ENCODE measurements around the gene MYO5B.

Gene MYO5B

DNA sequence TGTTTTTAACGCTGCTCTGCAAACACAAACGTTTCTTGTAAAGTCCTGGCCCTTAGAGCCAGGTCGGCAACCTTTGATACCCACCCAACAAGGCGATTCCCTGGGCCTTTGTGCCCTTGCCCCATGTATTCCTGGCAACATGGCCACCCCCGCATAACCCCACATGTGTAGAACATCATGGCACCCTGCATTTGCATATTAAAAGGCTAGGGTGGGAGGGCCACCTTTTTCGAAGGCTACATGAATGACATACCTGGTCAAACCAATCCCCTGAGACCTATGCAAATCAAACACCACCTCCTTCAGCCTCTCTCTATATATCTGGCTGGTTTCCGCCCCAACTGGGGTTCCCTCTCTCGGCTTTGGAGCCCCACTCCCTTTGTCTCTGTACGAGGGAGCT, 105.2 kb downstream of the MYO5B start:
- Histone ChIP-seq H3K4me3 (ENCODE audit: low read length) (no peak overlapping the region), H3K36me3 (ENCODE audit: control insufficient read depth, low read length) (no peaks in the 10 kb centered on the region), H3K27ac (ENCODE audit: low read depth, low read length) (no peak overlapping the region), H3F3A (ENCODE audit: control insufficient read depth, insufficient read depth) (no peaks in the 10 kb centered on the region), H4K20me1 (ENCODE audit: control insufficient read depth, insufficient read depth, low read depth, low read length) (no peaks in the 10 kb centered on the region), H3K4me1 (ENCODE audit: control insufficient read depth, low read length) (no peaks in the 10 kb centered on the region), H3K79me2 (ENCODE audit: control insufficient read depth, low read length) (no peaks in the 10 kb centered on the region), H3K9me2 (replicated peaks; ENCODE audit: control insufficient read depth, low read length) (no peaks in the 10 kb centered on the region), H3K27me3 (ENCODE audit: control insufficient read depth, low read length) (peaks cover 3% of the 10 kb centered on the region; the same call in 1 of the 2 replicates), H3K4me2 (ENCODE audit: low read length) (no peak overlapping the region), H3K9me3 (ENCODE audit: control insufficient read depth, insufficient read depth, low read length) (no peaks in the 10 kb centered on the region)
- TF ChIP-seq, protein P1, sequence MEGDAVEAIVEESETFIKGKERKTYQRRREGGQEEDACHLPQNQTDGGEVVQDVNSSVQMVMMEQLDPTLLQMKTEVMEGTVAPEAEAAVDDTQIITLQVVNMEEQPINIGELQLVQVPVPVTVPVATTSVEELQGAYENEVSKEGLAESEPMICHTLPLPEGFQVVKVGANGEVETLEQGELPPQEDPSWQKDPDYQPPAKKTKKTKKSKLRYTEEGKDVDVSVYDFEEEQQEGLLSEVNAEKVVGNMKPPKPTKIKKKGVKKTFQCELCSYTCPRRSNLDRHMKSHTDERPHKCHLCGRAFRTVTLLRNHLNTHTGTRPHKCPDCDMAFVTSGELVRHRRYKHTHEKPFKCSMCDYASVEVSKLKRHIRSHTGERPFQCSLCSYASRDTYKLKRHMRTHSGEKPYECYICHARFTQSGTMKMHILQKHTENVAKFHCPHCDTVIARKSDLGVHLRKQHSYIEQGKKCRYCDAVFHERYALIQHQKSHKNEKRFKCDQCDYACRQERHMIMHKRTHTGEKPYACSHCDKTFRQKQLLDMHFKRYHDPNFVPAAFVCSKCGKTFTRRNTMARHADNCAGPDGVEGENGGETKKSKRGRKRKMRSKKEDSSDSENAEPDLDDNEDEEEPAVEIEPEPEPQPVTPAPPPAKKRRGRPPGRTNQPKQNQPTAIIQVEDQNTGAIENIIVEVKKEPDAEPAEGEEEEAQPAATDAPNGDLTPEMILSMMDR (IDR thresholded peaks at IDR 0.05; ENCODE audit: low read depth, low read length, poor library complexity, severe bottlenecking): no peak
- no peak for TF ChIP-seq EZH2phosphoT487 (IDR thresholded peaks at IDR 0.05; ENCODE audit: borderline replicate concordance, low read length)

- H4K20me1 ChIP-seq (ENCODE audit: control insufficient read depth, insufficient read depth, low read depth, low read length): no peaks in the 10 kb centered on the region
- TF ChIP-seq EZH2phosphoT487 (IDR thresholded peaks at IDR 0.05; ENCODE audit: borderline replicate concordance, low read length): no peak
- TF ChIP-seq, protein P1 (IDR thresholded peaks at IDR 0.05; ENCODE audit: low read depth, low read length, poor library complexity, severe bottlenecking): no peak
- H3K4me1 ChIP-seq (ENCODE audit: control insufficient read depth, low read length): no peaks in the 10 kb centered on the region
- H3K4me2 ChIP-seq (ENCODE audit: low read length): no peak overlapping the region
- H3K27me3 ChIP-seq (ENCODE audit: control insufficient read depth, low read length): peaks cover 12% of the 10 kb centered on the region
- H3K27ac ChIP-seq (ENCODE audit: low read depth, low read length): no peak overlapping the region
- H3K79me2 ChIP-seq (ENCODE audit: control insufficient read depth, low read length): no peaks in the 10 kb centered on the region
- H3K9me2 ChIP-seq (replicated peaks; ENCODE audit: control insufficient read depth, low read length): no peaks in the 10 kb centered on the region; the same call in 1 of the 2 replicates
- no peaks in the 10 kb centered on the region for H3F3A ChIP-seq (ENCODE audit: control insufficient read depth, insufficient read depth)
- no peaks in the 10 kb centered on the region for H3K36me3 ChIP-seq (ENCODE audit: control insufficient read depth, low read length)
- H3K4me3 ChIP-seq (ENCODE audit: low read length): no peak overlapping the region
- H3K9me3 ChIP-seq (ENCODE audit: control insufficient read depth, insufficient read depth, low read length): no peaks in the 10 kb centered on the region
Measured at GRCh38 chr18:50083708-50084107, 111.2 kb downstream of the MYO5B start.

DNA sequence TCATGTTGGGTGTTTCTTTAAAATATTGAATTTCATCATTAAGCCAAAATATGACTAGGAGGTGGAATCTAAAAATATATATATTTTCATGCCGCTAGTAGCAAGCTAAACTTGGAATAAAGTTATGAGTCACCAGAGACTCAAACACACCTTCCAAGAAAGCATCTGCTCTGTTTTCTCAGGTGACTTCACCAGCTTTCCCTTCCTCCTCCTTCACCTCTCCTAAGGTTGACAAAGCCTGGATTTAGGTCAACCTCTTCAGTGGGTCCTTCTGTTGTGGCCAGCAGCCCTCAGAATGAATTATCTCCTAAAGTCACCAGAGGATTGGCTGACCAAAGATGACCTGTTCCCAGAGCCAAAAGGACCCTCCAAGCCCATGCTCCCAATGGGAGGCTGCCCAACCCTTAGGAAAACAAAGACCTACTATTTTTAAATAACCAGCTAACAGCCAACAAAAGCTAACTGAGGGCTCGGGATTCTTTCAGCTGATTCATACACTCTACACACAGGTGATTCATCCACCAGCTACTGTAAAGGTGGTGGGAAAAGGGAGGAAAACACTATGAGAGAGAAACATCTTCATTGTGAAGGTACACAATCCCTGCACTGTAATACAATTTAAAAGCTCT, 113.9 kb downstream of the MYO5B start:
- Histone ChIP-seq H3K9me3 (ENCODE audit: control insufficient read depth, insufficient read depth, low read length) (no peaks in the 10 kb centered on the region), H4K20me1 (ENCODE audit: control insufficient read depth, insufficient read depth, low read depth, low read length) (no peaks in the 10 kb centered on the region), H3K4me3 (ENCODE audit: low read length) (no peak overlapping the region), H3K27me3 (ENCODE audit: control insufficient read depth, low read length) (peaks cover 12% of the 10 kb centered on the region), H3K79me2 (ENCODE audit: control insufficient read depth, low read length) (no peaks in the 10 kb centered on the region), H3K27ac (ENCODE audit: low read depth, low read length) (no peak overlapping the region), H3K36me3 (ENCODE audit: control insufficient read depth, low read length) (no peaks in the 10 kb centered on the region), H3K4me1 (ENCODE audit: control insufficient read depth, low read length) (no peaks in the 10 kb centered on the region), H3F3A (ENCODE audit: control insufficient read depth, insufficient read depth) (no peaks in the 10 kb centered on the region), H3K9me2 (replicated peaks; ENCODE audit: control insufficient read depth, low read length) (no peaks in the 10 kb centered on the region; the same call in 1 of the 2 replicates), H3K4me2 (ENCODE audit: low read length) (no peak overlapping the region)
- TF ChIP-seq, protein P1 (IDR thresholded peaks at IDR 0.05; ENCODE audit: low read depth, low read length, poor library complexity, severe bottlenecking): no peak
- no peak for TF ChIP-seq EZH2phosphoT487 (IDR thresholded peaks at IDR 0.05; ENCODE audit: borderline replicate concordance, low read length)

Data from DOHH2 (cell line).